ENCODE results near the gene INTS11.
"Not testable (repeated sequence)": the region's sequence is repeated elsewhere in the genome, so short reads cannot be mapped to it uniquely, and the experiment has no call there.

The INTS11 gene

GRCh38 chr1:1318777-1319645 is 5.4 kb downstream of the INTS11 start:
- no peak for DNase-seq (ENCODE audit: low read depth, low spot score)
- no peak overlapping the region for H3K4me3 ChIP-seq (ENCODE audit: low read depth, low read length)
- TF ChIP-seq, protein P1, sequence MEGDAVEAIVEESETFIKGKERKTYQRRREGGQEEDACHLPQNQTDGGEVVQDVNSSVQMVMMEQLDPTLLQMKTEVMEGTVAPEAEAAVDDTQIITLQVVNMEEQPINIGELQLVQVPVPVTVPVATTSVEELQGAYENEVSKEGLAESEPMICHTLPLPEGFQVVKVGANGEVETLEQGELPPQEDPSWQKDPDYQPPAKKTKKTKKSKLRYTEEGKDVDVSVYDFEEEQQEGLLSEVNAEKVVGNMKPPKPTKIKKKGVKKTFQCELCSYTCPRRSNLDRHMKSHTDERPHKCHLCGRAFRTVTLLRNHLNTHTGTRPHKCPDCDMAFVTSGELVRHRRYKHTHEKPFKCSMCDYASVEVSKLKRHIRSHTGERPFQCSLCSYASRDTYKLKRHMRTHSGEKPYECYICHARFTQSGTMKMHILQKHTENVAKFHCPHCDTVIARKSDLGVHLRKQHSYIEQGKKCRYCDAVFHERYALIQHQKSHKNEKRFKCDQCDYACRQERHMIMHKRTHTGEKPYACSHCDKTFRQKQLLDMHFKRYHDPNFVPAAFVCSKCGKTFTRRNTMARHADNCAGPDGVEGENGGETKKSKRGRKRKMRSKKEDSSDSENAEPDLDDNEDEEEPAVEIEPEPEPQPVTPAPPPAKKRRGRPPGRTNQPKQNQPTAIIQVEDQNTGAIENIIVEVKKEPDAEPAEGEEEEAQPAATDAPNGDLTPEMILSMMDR (IDR thresholded peaks at IDR 0.05; ENCODE audit: low read depth, low read length), result no peak
- in situ Hi-C loops (cut with HindIII; ENCODE audit: low sequenced_read_pairs), result no loop called here

DNA sequence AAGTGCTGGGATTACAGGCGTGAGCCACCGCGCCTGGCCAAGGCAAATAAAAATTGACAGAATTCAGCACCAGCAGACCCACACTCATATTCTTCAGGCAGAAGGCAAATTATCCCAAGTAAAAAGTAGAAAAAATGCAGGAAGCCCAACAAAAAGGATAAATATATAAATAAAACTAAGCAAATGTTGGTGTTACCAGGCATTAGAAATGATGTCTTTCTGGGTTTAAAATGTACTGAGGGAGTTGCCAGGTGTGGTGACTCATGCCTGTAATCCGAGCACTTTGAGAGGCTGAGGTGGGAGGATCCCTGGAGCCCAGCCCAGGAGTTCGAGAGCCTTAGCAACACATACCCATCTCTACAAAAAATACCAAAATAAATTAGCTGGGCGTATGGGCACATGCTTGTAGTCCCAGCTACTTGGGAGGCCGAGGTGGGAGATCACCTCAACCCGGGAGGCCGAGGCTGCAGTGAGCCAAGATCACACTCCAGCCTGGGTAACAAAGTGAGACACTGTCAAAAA is 6.3 kb downstream of the INTS11 start:
- in situ Hi-C loops (cut with HindIII; ENCODE audit: low sequenced_read_pairs), result no loop called here

GRCh38 chr1:1317420-1317819 is 7.0 kb downstream of the INTS11 start:
- in situ Hi-C loops (cut with HindIII; ENCODE audit: low sequenced_read_pairs), result no loop called here
- TF ChIP-seq, protein P1 (IDR thresholded peaks at IDR 0.05; ENCODE audit: low read depth, low read length), result no peak
- no peak for DNase-seq (ENCODE audit: low read depth, low spot score)
- H3K4me3 ChIP-seq (ENCODE audit: low read depth, low read length), result no peak overlapping the region

More for the DNA sequence above, 6.3 kb downstream of the INTS11 start:
- TF ChIP-seq, protein P1 (IDR thresholded peaks at IDR 0.05; ENCODE audit: low read depth, low read length), result no peak
- H3K4me3 ChIP-seq (ENCODE audit: low read depth, low read length), result no peak overlapping the region
- DNase-seq (ENCODE audit: low read depth, low spot score), result peak; percentile 95

DNA sequence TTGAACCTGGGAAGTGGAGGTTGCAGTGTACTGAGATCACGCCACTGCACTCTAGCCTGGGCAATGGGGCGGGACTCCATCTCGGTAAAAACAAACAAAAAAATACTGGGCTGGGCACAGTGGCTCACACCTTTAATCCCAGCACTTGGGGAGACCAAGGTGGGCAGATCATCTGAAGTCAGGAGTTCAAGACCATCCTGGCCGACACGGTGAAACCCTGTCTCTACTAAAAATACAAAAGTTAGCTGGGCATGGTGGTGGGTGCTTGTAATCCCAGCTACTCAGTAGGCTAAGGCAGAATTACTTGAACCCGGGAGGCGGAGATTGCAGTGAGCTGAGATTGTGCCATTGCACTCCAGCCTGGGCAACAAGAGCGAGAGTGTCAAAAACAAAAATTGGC is 8.3 kb downstream of the INTS11 start:
- in situ Hi-C loops (cut with HindIII; ENCODE audit: low sequenced_read_pairs); DNase-seq (ENCODE audit: low read depth, low spot score); H3K4me3 ChIP-seq (ENCODE audit: low read depth, low read length): not testable (repeated sequence)

- in situ Hi-C loops (cut with HindIII; ENCODE audit: low sequenced_read_pairs), result no loop called here
- TF ChIP-seq, protein P1 (IDR thresholded peaks at IDR 0.05; ENCODE audit: low read depth, low read length), result no peak
- no peak for DNase-seq (ENCODE audit: low read depth, low spot score)
- H3K4me3 ChIP-seq (ENCODE audit: low read depth, low read length), result no peak overlapping the region
Observed at GRCh38 chr1:1315435-1315954, 9.0 kb downstream of the INTS11 start.

- in situ Hi-C loops (cut with HindIII; ENCODE audit: low sequenced_read_pairs), result no loop called here
- H3K4me3 ChIP-seq (ENCODE audit: low read depth, low read length), result no peak overlapping the region
- TF ChIP-seq, protein P1 (IDR thresholded peaks at IDR 0.05; ENCODE audit: low read depth, low read length), result no peak
- no peak for DNase-seq (ENCODE audit: low read depth, low spot score)
Observed at GRCh38 chr1:1314678-1315335, 9.7 kb downstream of the INTS11 start.

DNA sequence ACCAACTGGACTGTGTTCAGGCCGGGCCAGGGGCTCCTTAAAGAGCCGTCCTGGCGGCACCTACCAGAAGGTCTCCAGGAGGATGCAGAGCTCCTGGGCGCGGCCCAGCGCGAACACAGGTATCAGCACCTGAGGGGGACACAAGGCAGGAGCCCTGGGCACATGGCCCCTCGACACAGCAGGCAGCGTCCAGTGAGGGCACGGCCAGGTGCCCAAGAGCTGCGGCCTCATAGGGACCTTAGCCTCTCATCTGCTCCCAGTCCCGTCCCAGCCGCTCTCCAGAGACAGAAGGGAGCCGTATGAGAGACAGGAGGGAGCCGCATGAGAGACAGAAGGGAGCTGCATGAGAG is 10.2 kb downstream of the INTS11 start:
- TF ChIP-seq, protein P1 (IDR thresholded peaks at IDR 0.05; ENCODE audit: low read depth, low read length), result no peak
- DNase-seq (ENCODE audit: low read depth, low spot score), result no peak
- H3K4me3 ChIP-seq (ENCODE audit: low read depth, low read length), result no peak overlapping the region
- in situ Hi-C loops (cut with HindIII; ENCODE audit: low sequenced_read_pairs), result no loop called here
